DMS79 treated with DMSO at 0.1 percent for 48 hours (cell line): ENCODE data around the gene PRKCD.

Experiments used
- DNase-seq: peaks from one replicate; lab custom pipeline; 2025; lab: John Stamatoyannopoulos, UW

Gene PRKCD

GRCh38 chr3:53190659-53191058, 29.6 kb downstream of the PRKCD start:
- DNase-seq: no peak

- no peak for DNase-seq
Measured at GRCh38 chr3:53191836-53192480, 30.9 kb downstream of the PRKCD start.

GRCh38 chr3:53192608-53193007, 31.6 kb downstream of the PRKCD start:
- no peak for DNase-seq

GRCh38 chr3:53193466-53194209, 32.6 kb downstream of the PRKCD start:
- no peak for DNase-seq

GRCh38 chr3:53194210-53195065, 33.4 kb downstream of the PRKCD start:
- DNase-seq: peak; percentile 31

- DNase-seq: no peak
Measured at GRCh38 chr3:53195066-53195450, 34.0 kb downstream of the PRKCD start.

GRCh38 chr3:53195602-53196574, 34.9 kb downstream of the PRKCD start:
- peak; percentile 8 for DNase-seq

- DNase-seq: no peak
Measured at GRCh38 chr3:53196575-53197407, 35.8 kb downstream of the PRKCD start.

GRCh38 chr3:53198256-53198977, 37.4 kb downstream of the PRKCD start:
- no peak for DNase-seq

GRCh38 chr3:53198996-53199395, 38.0 kb downstream of the PRKCD start:
- no peak for DNase-seq

- no peak for DNase-seq
Measured at GRCh38 chr3:53199834-53200233, 38.8 kb downstream of the PRKCD start.

- no peak for DNase-seq
Measured at GRCh38 chr3:53200501-53201498, 39.8 kb downstream of the PRKCD start.

- DNase-seq: peak; percentile 34
Measured at GRCh38 chr3:53202331-53203015, 41.5 kb downstream of the PRKCD start.

- no peak for DNase-seq
Measured at GRCh38 chr3:53211706-53212702, 51.0 kb downstream of the PRKCD start.

GRCh38 chr3:53213276-53213675, 52.3 kb downstream of the PRKCD start:
- no peak for DNase-seq

GRCh38 chr3:53215816-53216215, 54.8 kb downstream of the PRKCD start:
- no peak for DNase-seq

GRCh38 chr3:53216723-53217122, 55.7 kb downstream of the PRKCD start:
- DNase-seq: no peak
